Lung (tissue), 12 donors: ENCODE measurements around the gene MACROH2A2. TPM values are rescaled to one million over a fixed set of nuclear protein-coding genes. Genes with fewer than 3 reads are reported as not detected.

ENCODE experiments used
- ATAC-seq: fragments of 200-7000 bp; cut with Tn5 transposase; one replicate; pipeline ENCODE4 v1.9.1; 2020; ENCODE audit warnings: moderate number of reproducible peaks; ENCODE audit not compliant: insufficient read depth, low FRiP score
- DNase-seq, 3 donors: peaks; one replicate each; pipeline ENCODE4 v3.0.0-alpha.2; 2013 to 2017
- H3K27ac ChIP-seq, 2 donors: one replicate each; pipeline ENCODE4 v1.5.1; 2013; ENCODE audit warnings: mild to moderate bottlenecking in 2 of 2, moderate library complexity in 2 of 2, control low read depth in 1 of 2, inconsistent platforms in 1 of 2, low read depth in 1 of 2, low read length in 1 of 2
- H3K27me3 ChIP-seq, 3 donors: one replicate each; pipeline ENCODE4 v1.5.1; 2013; ENCODE audit warnings: low read length in 2 of 3; ENCODE audit not compliant: control insufficient read depth in 3 of 3, insufficient read depth in 3 of 3
- H3K36me3 ChIP-seq, 4 donors: one replicate each; pipeline ENCODE4 v1.5.1; 2013; ENCODE audit warnings: low read length in 4 of 4, mild to moderate bottlenecking in 1 of 4, moderate library complexity in 1 of 4; ENCODE audit not compliant: control insufficient read depth in 4 of 4, insufficient read depth in 4 of 4
- H3K4me1 ChIP-seq, 5 donors: one replicate each; pipeline ENCODE4 v1.5.1; 2013; ENCODE audit warnings: low read length in 5 of 5, mild to moderate bottlenecking in 2 of 5, moderate library complexity in 1 of 5; ENCODE audit not compliant: control insufficient read depth in 5 of 5, insufficient read depth in 5 of 5
- H3K4me3 ChIP-seq: one replicate; pipeline ENCODE4 v1.5.1; 2013; ENCODE audit warnings: mild to moderate bottlenecking, control low read depth, moderate library complexity
- H3K9ac ChIP-seq, 2 donors: one replicate each; pipeline ENCODE4 v1.5.1; 2013; ENCODE audit warnings: low read length in 2 of 2, control low read depth in 1 of 2; ENCODE audit not compliant: insufficient read depth in 1 of 2
- H3K9me3 ChIP-seq, 4 donors: one replicate each; pipeline ENCODE4 v1.5.1; 2013; ENCODE audit warnings: low read length in 3 of 4, mild to moderate bottlenecking in 1 of 4, moderate library complexity in 1 of 4; ENCODE audit not compliant: control insufficient read depth in 4 of 4, insufficient read depth in 3 of 4
- CTCF ChIP-seq: IDR thresholded peaks from 2 replicates; pipeline ENCODE4 v1.5.1; 2012; ENCODE audit warnings: mild to moderate bottlenecking; ENCODE audit errors: control extremely low read depth, extremely low read depth
- WGBS, 2 donors: extraction: QIAGEN DNeasy Blood & Tissue Kit; methylation state at CpG; one replicate each; pipeline ENCODE4 v1.1.7; 2013; 5-methylcytosine and 5-hydroxymethylcytosine counted together
- polyA plus RNA-seq, 2 donors: library from polyadenylated mRNA; stranded (reverse); fragments of 200-250 nt; gene quantifications; one replicate each; pipeline ENCODE4 v1.2.1, GENCODE V29; 2013
- total RNA-seq, 2 donors: library from RNA; depleted of rRNA in 1 of 2; stranded (reverse); fragments of >200 nt in 1 of 2; gene quantifications; one replicate each; pipeline ENCODE4 v1.2.1, GENCODE V29; 2014 to 2021
- donor health status: control.
- donor health status: control.
- donor health status: Bipolar disorder and iron deficiency.
- donor health status: healthy.
- donor health status: DM: yes; HTN: yes; CAD: no.

The MACROH2A2 gene
- total and polyA plus RNA-seq, 4 donors = 5.7 to 19.3 (median 7.9) TPM

GRCh38 chr10:70090013-70090412 is 37.4 kb downstream of the MACROH2A2 start:
- Histone ChIP-seq H3K27ac (no peak overlapping the region), H3K36me3 (peaks cover 0 to 24% (median 12%) of the 10 kb centered on the region in 4 donors), H3K9ac (no peak overlapping the region), H3K4me1 (peaks cover 0 to 3% (median 0%) of the 10 kb centered on the region in 5 donors), H3K27me3 (no peaks in the 10 kb centered on the region), H3K4me3 (no peak overlapping the region), H3K9me3 (peaks cover 0 to 2% (median under 1%) of the 10 kb centered on the region in 4 donors)
- no peak for ATAC-seq
- 97 to 99% methylated on average over 8 of the region's 8 CpGs for WGBS, 2 donors
- TF ChIP-seq CTCF = no peak
- DNase-seq = no peak

- 96 to 99% methylated on average over 5 of the region's 5 CpGs for WGBS, 2 donors
- Histone ChIP-seq H3K4me1 (peaks cover 0 to 3% (median 0%) of the 10 kb centered on the region in 5 donors), H3K27ac (no peak overlapping the region), H3K27me3 (no peaks in the 10 kb centered on the region), H3K9me3 (peaks cover 0 to 2% (median under 1%) of the 10 kb centered on the region in 4 donors), H3K9ac (no peak overlapping the region), H3K36me3 (peaks cover 0 to 29% (median 12%) of the 10 kb centered on the region in 4 donors), H3K4me3 (no peak overlapping the region)
- ATAC-seq = no peak
- TF ChIP-seq CTCF = no peak
- DNase-seq = no peak
Measured at GRCh38 chr10:70090951-70091350, 38.3 kb downstream of the MACROH2A2 start.

GRCh38 chr10:70092389-70092718 is 39.7 kb downstream of the MACROH2A2 start:
- no peak for DNase-seq
- no peak overlapping the region for H3K9ac ChIP-seq
- no peak overlapping the region for H3K4me3 ChIP-seq
- peaks cover 0 to 39% (median 17%) of the 10 kb centered on the region in 4 donors for H3K36me3 ChIP-seq
- 85 to 96% methylated on average over 7 of the region's 7 CpGs for WGBS, 2 donors
- TF ChIP-seq CTCF = no peak
- H3K27me3 ChIP-seq = no peaks in the 10 kb centered on the region
- H3K4me1 ChIP-seq = peaks cover 0 to 3% (median 0%) of the 10 kb centered on the region in 5 donors
- no peak overlapping the region for H3K27ac ChIP-seq
- H3K9me3 ChIP-seq = peaks cover 0 to 2% (median under 1%) of the 10 kb centered on the region in 4 donors
- no peak for ATAC-seq
